ENCODE measurements around the gene UBAC2.

DNA sequence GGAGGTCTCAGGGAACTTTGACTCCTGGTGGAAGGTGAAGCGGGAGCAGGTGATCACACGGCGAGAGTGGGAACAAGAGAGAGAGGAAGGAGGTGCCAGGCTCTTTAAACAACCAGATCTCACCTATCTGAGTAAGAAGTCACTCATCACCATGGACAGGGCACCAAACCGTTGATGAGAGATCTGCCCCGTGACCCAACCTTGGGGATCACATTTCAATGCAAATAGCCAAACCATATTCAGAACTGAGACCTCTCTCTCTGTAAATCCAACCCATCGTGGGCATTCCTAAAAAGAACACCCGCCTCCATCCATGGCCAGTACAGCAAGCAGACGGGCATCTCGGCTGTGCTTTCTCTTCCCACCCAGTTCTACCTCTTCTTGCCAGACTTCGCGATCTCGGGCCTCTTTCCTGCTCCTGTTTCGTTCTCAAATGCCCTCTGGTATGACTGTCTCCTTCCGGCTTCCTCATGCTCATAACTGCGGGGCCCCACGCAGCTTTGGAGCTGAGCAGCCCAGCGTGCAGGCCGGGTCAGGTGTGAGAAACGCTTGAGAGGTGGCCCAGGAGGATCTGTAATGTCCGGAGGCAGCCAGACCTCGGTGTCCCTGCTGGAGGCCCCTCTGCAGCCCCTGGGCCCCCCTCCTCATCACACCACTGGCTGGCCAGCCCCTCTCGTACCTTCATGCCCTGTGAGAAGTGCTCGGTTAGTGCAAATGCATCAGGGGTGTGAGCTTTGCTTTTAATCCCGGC lies 203.5 kb downstream of the UBAC2 start:
- TF ChIP-seq EP300 (IDR thresholded peaks at IDR 0.05): no peak
- TF ChIP-seq CTCF (IDR thresholded peaks at IDR 0.05): no peak
- no peak for TF ChIP-seq POLR2AphosphoS5 (IDR thresholded peaks at IDR 0.05)
- TF ChIP-seq POLR2A (IDR thresholded peaks at IDR 0.05): no peak

Data from suprapubic skin (tissue), 4 donors.